Endothelial cell of umbilical vein (primary cell): Measurements from ENCODE around the gene NCOR1. TPM values are rescaled to one million over a fixed set of nuclear protein-coding genes. Genes with fewer than 3 reads are reported as not detected.
A peak's percentile ranks its signal among the peaks of the same experiment; 100 is the strongest.

Experiments
- BruUV-seq: library from RNA; stranded (reverse); fragments of 400-500 nt; replicated peaks from 2 replicates; lab custom pipeline; 2021; lab: Mats Ljungman, UMichigan
- CTCF ChIA-PET: fragments of 300-600, 350-600 bp; sonication (Branson Sonifier 250); formaldehyde crosslinking; loops from one replicate; lab custom pipeline; 2021; ENCODE audit warnings: antibody characterized with exemption, inconsistent platforms; lab: Charles Lee
- POLR2A ChIA-PET: fragments of 300-600, 350-600 bp; sonication (Branson Sonifier 250); formaldehyde crosslinking; loops from one replicate; lab custom pipeline; 2021; ENCODE audit warnings: antibody characterized with exemption, inconsistent platforms; lab: Charles Lee
- DNase-seq: peaks from one replicate; pipeline ENCODE4 v3.0.0-alpha.2; 2011; ENCODE audit warnings: low read depth, low spot score
- FAIRE-seq: peaks from 2 replicates; lab custom pipeline; 2011; peaks lifted over from hg19 to GRCh38; lab: Jason Lieb, UNC
- H2AFZ ChIP-seq: 2 replicates; pipeline ENCODE4 v1.6.0; 2012; ENCODE audit warnings: low read depth, low read length, control low read depth, inconsistent platforms
- H3K27ac ChIP-seq: 2 replicates; pipeline ENCODE4 v1.5.1; 2011; ENCODE audit warnings: low read depth, mild to moderate bottlenecking, control low read depth, low read length, moderate library complexity; ENCODE audit not compliant: insufficient read depth
- H3K27me3 ChIP-seq, 2 experiments: 2 replicates each; pipeline versions ENCODE4 v1.6.0 to v1.6.1; 2011; ENCODE audit warnings: low read length in 2 of 2, mixed read lengths in 1 of 2; ENCODE audit not compliant: control insufficient read depth in 2 of 2, insufficient read depth in 2 of 2
- H3K36me3 ChIP-seq, 2 experiments: 2 replicates in 1 of 2; 3 replicates in 1 of 2; pipeline ENCODE4 v1.5.1; 2011; ENCODE audit warnings: low read length in 2 of 2, mild to moderate bottlenecking in 1 of 2, moderate library complexity in 1 of 2; ENCODE audit not compliant: control insufficient read depth in 2 of 2, insufficient read depth in 2 of 2; ENCODE audit errors: extremely low read depth in 1 of 2
- H3K4me1 ChIP-seq: 3 replicates; pipeline ENCODE4 v1.5.1; 2011; ENCODE audit warnings: mild to moderate bottlenecking, low read length; ENCODE audit not compliant: control insufficient read depth, insufficient read depth; ENCODE audit errors: extremely low read depth
- H3K4me2 ChIP-seq: 2 replicates; pipeline ENCODE4 v1.6.1; 2011; ENCODE audit warnings: low read length, control low read depth, mixed read lengths; ENCODE audit not compliant: insufficient read depth
- H3K4me3 ChIP-seq, 3 experiments: fragments of 200-600 bp in 1 of 3; sonication (generic), shearing (Covaris generic) in 1 of 3; replicated peaks in 1 of 3; 2 replicates each; pipeline ENCODE4 v1.5.1; 2011 to 2016; ENCODE audit warnings: control low read depth in 3 of 3, low read length in 3 of 3, mild to moderate bottlenecking in 2 of 3, inconsistent platforms in 1 of 3, low read depth in 1 of 3, moderate library complexity in 1 of 3; ENCODE audit not compliant: insufficient read depth in 1 of 3
- H3K79me2 ChIP-seq: 2 replicates; pipeline ENCODE4 v1.6.0; 2012; ENCODE audit warnings: low read length, inconsistent platforms; ENCODE audit not compliant: control insufficient read depth, insufficient read depth
- H3K9ac ChIP-seq: replicated peaks from 2 replicates; pipeline ENCODE3; 2011; ENCODE audit warnings: low read length, control low read depth; ENCODE audit not compliant: insufficient read depth; ENCODE audit errors: extremely low read depth
- H3K9me1 ChIP-seq: replicated peaks from 3 replicates; pipeline ENCODE4 v1.6.0; 2011; ENCODE audit warnings: mild to moderate bottlenecking, low read length; ENCODE audit not compliant: control insufficient read depth, insufficient read depth; ENCODE audit errors: extremely low read depth
- H3K9me3 ChIP-seq: replicated peaks from 2 replicates; pipeline ENCODE4 v1.5.1; 2012; ENCODE audit warnings: low read length, inconsistent platforms; ENCODE audit not compliant: control insufficient read depth, insufficient read depth
- H4K20me1 ChIP-seq: replicated peaks from 2 replicates; pipeline ENCODE3; 2011; ENCODE audit warnings: mild to moderate bottlenecking, low read length; ENCODE audit not compliant: control insufficient read depth, insufficient read depth; ENCODE audit errors: extremely low read depth
- EZH2 ChIP-seq: IDR thresholded peaks from 2 replicates; pipeline ENCODE4 v1.6.1; 2012; ENCODE audit warnings: borderline replicate concordance, low read depth, mild to moderate bottlenecking, moderate library complexity, low read length, inconsistent platforms; ENCODE audit not compliant: severe bottlenecking
- FOS ChIP-seq: IDR thresholded peaks from 2 replicates; pipeline ENCODE4 v1.6.1; 2011; ENCODE audit warnings: mild to moderate bottlenecking, low read length, moderate library complexity, borderline replicate concordance; ENCODE audit not compliant: insufficient read depth
- GATA2 ChIP-seq: IDR thresholded peaks from 2 replicates; pipeline ENCODE4 v1.7.0; 2011; ENCODE audit warnings: low read depth, mild to moderate bottlenecking, moderate library complexity, mixed read lengths, low read length; ENCODE audit not compliant: insufficient read length, insufficient read depth
- JUN ChIP-seq: IDR thresholded peaks from 2 replicates; pipeline ENCODE4 v1.6.1; 2011; ENCODE audit warnings: borderline replicate concordance, low read depth; ENCODE audit not compliant: insufficient read length, insufficient read depth
- MYC ChIP-seq: IDR thresholded peaks from one replicate; pipeline ENCODE4 v1.6.1; 2011; ENCODE audit warnings: mild to moderate bottlenecking, low read depth, low read length
- POLR2A ChIP-seq: IDR thresholded peaks from 2 replicates; pipeline ENCODE4 v1.6.1; 2012; ENCODE audit warnings: low read depth, mild to moderate bottlenecking, control low read depth, low read length
- POLR2AphosphoS5 ChIP-seq: IDR thresholded peaks from 2 replicates; pipeline ENCODE4 v1.6.1; 2012; ENCODE audit warnings: low read depth, mild to moderate bottlenecking, control low read depth, low read length, moderate library complexity; ENCODE audit not compliant: insufficient read depth
- dilution Hi-C: fragments of 300-500 bp; cut with MboI; formaldehyde crosslinking; loops from one replicate; pipeline ENCODE4 v1.15.0; 2019; ENCODE audit warnings: low sequenced_read_pairs; ENCODE audit not compliant: extremely low pct_ligation_motif_present
- intact Hi-C: fragments of 100-400 bp; cut with micrococcal nuclease; formaldehyde crosslinking; loops from one replicate; pipeline ENCODE4 v1.10.0; 2022
- polyA plus RNA-seq, 4 experiments: library from polyadenylated mRNA; depleted of rRNA in 3 of 4; stranded (reverse) in 3 of 4; unstranded in 1 of 4; fragments of >200 nt; gene quantifications; 2 replicates each; pipeline versions ENCODE4 v1.2.1 to v1.2.3, GENCODE V29; 2011 to 2012; ENCODE audit warnings: missing spikeins in 1 of 4
- total RNA-seq: library from RNA; stranded (reverse); gene quantifications from 2 replicates; pipeline ENCODE4 v1.2.3, GENCODE V29; 2021
- TF ChIP-seq, protein P1 (sequence below), 2 donors: IDR thresholded peaks; 1 replicate in 1 of 2; 2 replicates in 1 of 2; pipeline ENCODE4 v1.5.1; 2011; ENCODE audit warnings: low read length in 2 of 2, mild to moderate bottlenecking in 2 of 2, moderate library complexity in 2 of 2, control low read depth in 1 of 2, inconsistent platforms in 1 of 2, low read depth in 1 of 2; ENCODE audit not compliant: insufficient read depth in 1 of 2; ENCODE audit errors: extremely low read depth in 1 of 2
- TF ChIP-seq, protein P2 (sequence below): IDR thresholded peaks from 2 replicates; pipeline ENCODE4 v1.6.1; 2011; ENCODE audit not compliant: insufficient read depth, insufficient read length

NCOR1 gene
- total and polyA plus RNA-seq, 2 donors (not counting 3 experiments of a cell fraction or from before 2014, with no cell fraction given) = 90.0 to 134 TPM

DNA sequence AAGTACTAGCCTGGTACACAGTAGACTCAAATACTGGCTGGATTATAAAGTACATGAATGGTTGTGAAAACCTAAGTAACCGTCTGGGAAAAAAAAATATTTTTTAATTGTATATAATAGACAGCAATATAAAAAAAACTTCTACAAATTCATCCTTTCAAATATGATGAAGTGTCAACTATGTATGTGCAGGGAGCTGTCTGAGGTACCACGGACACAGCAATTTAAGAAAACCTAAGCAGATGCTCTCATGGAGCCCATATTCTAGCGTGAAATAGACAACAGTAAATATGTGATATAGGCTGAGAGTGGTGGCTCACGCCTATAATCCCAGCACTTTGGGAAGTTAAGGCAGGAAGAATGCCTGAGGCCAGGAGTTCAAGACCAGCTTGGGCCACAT, 111.1 kb downstream of the NCOR1 start:
- ChIA-PET POLR2A (no interaction called here), CTCF (no interaction called here)
- Histone ChIP-seq H4K20me1 (no peaks in the 10 kb centered on the region), H3K4me2 (no peak overlapping the region), H3K9ac (no peak overlapping the region), H3K9me1 (peaks cover 2% of the 10 kb centered on the region), H3K27me3 (no peaks in the 10 kb centered on the region), H3K36me3 (peaks cover 3 to 8% of the 10 kb centered on the region in 2 experiments), H3K79me2 (peaks cover 2% of the 10 kb centered on the region), H2AFZ (no peak overlapping the region), H3K27ac (no peak overlapping the region), H3K4me3 (no peak overlapping the region), H3K9me3 (no peaks in the 10 kb centered on the region), H3K4me1 (peaks cover 8% of the 10 kb centered on the region)
- intact Hi-C loops = no loop called here
- DNase-seq (no peak), FAIRE-seq (peak; percentile 18)
- dilution Hi-C loops = no loop called here
- TF ChIP-seq POLR2A (no peak), FOS (no peak), GATA2 (no peak), JUN (no peak), EZH2 (no peak), MYC (no peak), POLR2AphosphoS5 (no peak)
- TF ChIP-seq, protein P1, sequence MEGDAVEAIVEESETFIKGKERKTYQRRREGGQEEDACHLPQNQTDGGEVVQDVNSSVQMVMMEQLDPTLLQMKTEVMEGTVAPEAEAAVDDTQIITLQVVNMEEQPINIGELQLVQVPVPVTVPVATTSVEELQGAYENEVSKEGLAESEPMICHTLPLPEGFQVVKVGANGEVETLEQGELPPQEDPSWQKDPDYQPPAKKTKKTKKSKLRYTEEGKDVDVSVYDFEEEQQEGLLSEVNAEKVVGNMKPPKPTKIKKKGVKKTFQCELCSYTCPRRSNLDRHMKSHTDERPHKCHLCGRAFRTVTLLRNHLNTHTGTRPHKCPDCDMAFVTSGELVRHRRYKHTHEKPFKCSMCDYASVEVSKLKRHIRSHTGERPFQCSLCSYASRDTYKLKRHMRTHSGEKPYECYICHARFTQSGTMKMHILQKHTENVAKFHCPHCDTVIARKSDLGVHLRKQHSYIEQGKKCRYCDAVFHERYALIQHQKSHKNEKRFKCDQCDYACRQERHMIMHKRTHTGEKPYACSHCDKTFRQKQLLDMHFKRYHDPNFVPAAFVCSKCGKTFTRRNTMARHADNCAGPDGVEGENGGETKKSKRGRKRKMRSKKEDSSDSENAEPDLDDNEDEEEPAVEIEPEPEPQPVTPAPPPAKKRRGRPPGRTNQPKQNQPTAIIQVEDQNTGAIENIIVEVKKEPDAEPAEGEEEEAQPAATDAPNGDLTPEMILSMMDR (IDR thresholded peaks at IDR 0.05; ENCODE audit: extremely low read depth in 1 of 2, insufficient read depth in 1 of 2, low read depth in 1 of 2, low read length in 2 of 2) = no peak
- TF ChIP-seq, protein P2, sequence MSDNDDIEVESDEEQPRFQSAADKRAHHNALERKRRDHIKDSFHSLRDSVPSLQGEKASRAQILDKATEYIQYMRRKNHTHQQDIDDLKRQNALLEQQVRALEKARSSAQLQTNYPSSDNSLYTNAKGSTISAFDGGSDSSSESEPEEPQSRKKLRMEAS = no peak
- no TSS peak for BruUV-seq
